ENCODE data around the gene CRABP2. TPM values are rescaled to one million over a fixed set of nuclear protein-coding genes. Genes with fewer than 3 reads are reported as not detected.

CRABP2 gene
- total and polyA plus RNA-seq, 12 donors = 3.1 to 17.8 (median 7.2) TPM

DNA sequence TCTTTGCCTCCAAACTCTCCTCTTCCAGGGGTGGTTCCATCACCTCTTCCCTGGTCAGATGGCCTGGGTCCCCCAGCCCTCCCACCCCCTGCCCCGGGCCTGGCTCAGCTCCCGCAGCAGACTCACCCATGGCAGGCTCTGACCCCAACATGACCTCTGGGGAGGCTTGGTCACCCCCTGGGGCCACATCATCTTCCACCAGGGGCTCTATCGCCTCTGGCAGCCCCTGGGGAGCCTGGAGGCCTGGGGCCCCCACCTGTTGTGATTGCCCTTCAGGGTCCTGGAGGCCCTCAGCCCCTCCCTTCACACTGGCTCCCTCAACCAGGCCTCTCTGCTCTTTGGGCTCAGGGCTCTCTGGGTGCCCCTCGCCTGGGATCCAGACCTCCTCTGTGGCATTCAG lies 34.6 kb downstream of the CRABP2 start:
- Histone ChIP-seq H3K4me3 (no peak overlapping the region), H3K27ac (no peak overlapping the region), H3K4me1 (replicated peaks in 1 of 2) (peaks cover 0 to 10% of the 10 kb centered on the region in 2 donors), H3K27me3 (peaks cover 7% of the 10 kb centered on the region), H3K9me3 (replicated peaks in 1 of 3) (no peaks in the 10 kb centered on the region), H3K36me3 (replicated peaks in 1 of 2) (no peaks in the 10 kb centered on the region)
- no peak for DNase-seq
- TF ChIP-seq POLR2A (IDR thresholded peaks at IDR 0.05) (no peak), CTCF (IDR thresholded peaks at IDR 0.05) (no peak)
- intact Hi-C loops (cut with DNase I) = no loop called here
- 68 to 92% (median 72%) methylated on average over 1 to 4 of the region's 4 CpGs for WGBS, 4 donors

DNA sequence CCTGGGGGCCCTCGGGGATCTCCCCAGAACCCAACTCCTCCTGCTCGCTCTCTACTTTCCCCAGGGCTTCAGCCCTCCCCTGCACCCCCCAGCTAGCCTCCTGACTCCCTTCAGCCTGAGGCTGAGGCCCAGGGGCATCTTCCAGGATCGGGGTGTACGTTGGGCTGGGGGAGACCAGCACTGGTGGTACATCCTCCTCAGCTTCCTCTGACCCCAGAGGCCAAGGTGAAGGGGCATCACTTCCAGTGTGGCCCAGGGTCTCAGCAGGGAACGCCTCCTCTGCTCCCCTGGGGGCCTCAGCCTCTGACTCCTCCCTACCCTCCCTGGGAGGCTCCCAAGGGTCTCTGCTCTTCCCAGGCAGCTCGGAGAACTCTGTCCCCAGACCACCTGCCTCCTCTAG lies 35.0 kb downstream of the CRABP2 start:
- Histone ChIP-seq H3K27ac (no peak overlapping the region), H3K36me3 (replicated peaks in 1 of 2) (no peaks in the 10 kb centered on the region), H3K4me1 (replicated peaks in 1 of 2) (peaks cover 0 to 13% of the 10 kb centered on the region in 2 donors), H3K9me3 (replicated peaks in 1 of 3) (no peaks in the 10 kb centered on the region), H3K4me3 (no peak overlapping the region), H3K27me3 (peaks cover 7% of the 10 kb centered on the region)
- WGBS, 4 donors = 65 to 92% (median 75%) methylated on average over 5 to 6 of the region's 6 CpGs
- intact Hi-C loops (cut with DNase I) = no loop called here
- TF ChIP-seq POLR2A (IDR thresholded peaks at IDR 0.05) (no peak), CTCF (IDR thresholded peaks at IDR 0.05) (no peak)
- DNase-seq = no peak

GRCh38 chr1:156669794-156670193 lies 35.6 kb downstream of the CRABP2 start:
- DNase-seq = no peak
- Histone ChIP-seq H3K4me3 (no peak overlapping the region), H3K27me3 (peaks cover 4% of the 10 kb centered on the region), H3K4me1 (replicated peaks in 1 of 2) (peaks cover 0 to 19% of the 10 kb centered on the region in 2 donors), H3K36me3 (replicated peaks in 1 of 2) (no peaks in the 10 kb centered on the region), H3K9me3 (replicated peaks in 1 of 3) (no peaks in the 10 kb centered on the region), H3K27ac (no peak overlapping the region)
- no peak for TF ChIP-seq CTCF (IDR thresholded peaks at IDR 0.05)
- 61 to 67% (median 64%) methylated on average over 4 to 5 of the region's 5 CpGs for WGBS, 4 donors
- intact Hi-C loops (cut with DNase I) = no loop called here

GRCh38 chr1:156668801-156669637 lies 36.4 kb downstream of the CRABP2 start:
- no peaks in the 10 kb centered on the region for H3K27me3 ChIP-seq
- no peaks in the 10 kb centered on the region for H3K9me3 ChIP-seq (replicated peaks in 1 of 3)
- H3K4me3 ChIP-seq = no peak overlapping the region
- H3K27ac ChIP-seq = peak overlapping the region in 1 of 5 donors; percentile 21
- H3K4me1 ChIP-seq (replicated peaks in 1 of 2) = peaks cover 7 to 27% of the 10 kb centered on the region in 2 donors
- intact Hi-C loops (cut with DNase I) = no loop called here
- TF ChIP-seq CTCF (IDR thresholded peaks at IDR 0.05) (no peak), POLR2A (IDR thresholded peaks at IDR 0.05) (no peak)
- no peak for DNase-seq
- WGBS, 4 donors = 87 to 94% (median 87%) methylated on average over 16 to 17 of the region's 17 CpGs
- no peaks in the 10 kb centered on the region for H3K36me3 ChIP-seq (replicated peaks in 1 of 2)

Data from adrenal gland (tissue), 12 donors.